ENCODE data around the gene LTBP3.

LTBP3 gene

DNA sequence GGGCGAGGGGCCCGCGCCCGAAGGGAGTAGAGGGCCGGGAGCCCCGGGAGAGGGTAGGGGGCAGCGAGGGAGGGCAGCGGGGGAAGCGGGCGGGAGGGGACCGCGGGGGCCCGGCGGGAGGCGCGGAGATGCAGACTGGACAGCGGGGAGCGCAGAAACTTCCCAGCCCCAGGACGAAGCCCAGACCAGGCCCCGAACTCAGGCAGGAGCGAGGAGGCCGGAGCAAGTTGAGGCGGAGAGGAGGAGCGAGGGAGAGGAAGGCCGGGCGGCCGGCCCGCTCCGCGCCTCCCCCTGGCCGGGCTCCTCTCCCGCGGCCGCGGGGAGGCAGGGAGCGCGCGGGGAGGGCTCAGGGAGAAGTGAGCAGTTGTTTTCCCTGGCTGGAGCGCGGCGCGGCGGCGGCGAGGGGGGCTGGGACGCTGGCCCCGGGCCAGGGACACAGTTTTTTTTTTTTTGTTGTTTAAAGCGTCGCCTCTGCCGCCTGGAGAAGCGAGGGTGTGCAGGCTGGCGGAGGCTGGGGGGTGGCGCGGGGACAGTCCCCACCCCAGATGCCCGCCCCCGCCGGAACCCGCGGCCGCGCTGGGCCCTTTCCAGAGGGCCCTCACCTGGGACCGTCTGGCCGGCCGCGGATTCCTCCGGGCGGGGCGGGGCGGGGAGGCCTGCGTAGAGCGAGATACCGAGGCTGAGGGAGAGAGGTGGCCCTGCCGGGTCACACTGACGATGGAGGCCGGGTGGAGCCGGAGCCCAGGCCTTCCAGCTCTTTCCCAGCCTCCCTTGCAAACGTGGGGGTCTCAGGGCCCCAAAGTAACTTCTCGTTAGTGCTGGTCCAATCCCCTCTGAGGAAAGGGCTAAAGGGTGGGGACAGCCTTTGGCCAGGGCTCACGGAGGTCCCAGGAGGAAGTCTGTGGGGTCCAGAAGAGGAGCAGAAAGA is at the start of gene LTBP3:
LTBP3 (minus strand) TSS at position 358 of the 928 bp plus-strand sequence. CDS start 400 bp downstream, outside the sequence.
- peak; percentile 65 for DNase-seq
- peak; percentile 30 for ATAC-seq

DNA sequence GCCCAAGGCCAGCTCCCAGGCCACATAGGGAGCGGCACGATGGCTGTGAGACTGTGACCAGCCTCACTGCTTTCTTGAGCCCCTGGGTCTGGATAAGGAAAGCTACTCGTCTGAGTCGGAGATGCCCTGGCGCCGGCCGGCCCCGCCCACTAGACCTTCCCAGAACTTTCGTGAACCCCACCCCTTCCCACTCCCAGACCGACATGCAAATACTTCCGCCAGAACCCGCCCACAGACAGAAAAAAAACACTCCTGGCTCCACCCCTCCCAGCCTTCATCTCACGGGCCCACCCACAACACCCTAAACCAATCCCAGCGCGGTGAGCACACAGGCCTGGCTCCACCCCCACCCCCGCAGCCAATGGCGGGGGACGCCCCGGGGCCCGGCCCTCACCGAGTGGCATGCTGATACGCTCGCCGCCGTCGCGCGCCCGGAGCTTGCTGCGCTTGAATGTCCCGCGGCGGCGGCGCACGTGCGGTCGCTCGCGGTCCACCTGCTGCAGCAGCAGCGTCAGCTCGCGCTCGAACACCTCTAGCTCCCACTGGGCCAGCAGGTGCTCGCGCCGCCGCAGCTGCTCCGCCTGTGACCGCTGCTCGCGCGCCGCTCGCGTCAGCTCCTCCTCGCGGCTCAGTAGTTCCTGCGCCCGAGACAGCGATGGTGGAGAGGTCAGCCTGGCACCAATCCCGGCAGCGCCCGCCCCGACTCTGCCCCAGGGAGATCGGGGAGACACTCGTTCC is 48.9 kb upstream of the LTBP3 start:
- ATAC-seq (peak; percentile 40), DNase-seq (peak; percentile 37)

- no peak for ATAC-seq
- no peak for DNase-seq
These were observed 46.1 kb upstream of the LTBP3 start for GRCh38 chr11:65604258-65604657.

- DNase-seq: no peak
- no peak for ATAC-seq
These were observed 41.7 kb upstream of the LTBP3 start for GRCh38 chr11:65599955-65600246.

- DNase-seq: no peak
- no peak for ATAC-seq
These were observed 41.2 kb upstream of the LTBP3 start for GRCh38 chr11:65599216-65599954.

- ATAC-seq (no peak), DNase-seq (no peak)
These were observed 40.1 kb upstream of the LTBP3 start for GRCh38 chr11:65598258-65598699.

- DNase-seq (no peak), ATAC-seq (no peak)
These were observed 38.4 kb upstream of the LTBP3 start for GRCh38 chr11:65596520-65596919.

- no peak for ATAC-seq
- DNase-seq: no peak
These were observed 37.6 kb upstream of the LTBP3 start, which contains the start of gene KCNK7 for GRCh38 chr11:65595543-65596281. Gene KCNK7, minus strand, starts transcription at chr11:65595800. Its CDS starts 28 bp downstream, at chr11:65595772.

DNA sequence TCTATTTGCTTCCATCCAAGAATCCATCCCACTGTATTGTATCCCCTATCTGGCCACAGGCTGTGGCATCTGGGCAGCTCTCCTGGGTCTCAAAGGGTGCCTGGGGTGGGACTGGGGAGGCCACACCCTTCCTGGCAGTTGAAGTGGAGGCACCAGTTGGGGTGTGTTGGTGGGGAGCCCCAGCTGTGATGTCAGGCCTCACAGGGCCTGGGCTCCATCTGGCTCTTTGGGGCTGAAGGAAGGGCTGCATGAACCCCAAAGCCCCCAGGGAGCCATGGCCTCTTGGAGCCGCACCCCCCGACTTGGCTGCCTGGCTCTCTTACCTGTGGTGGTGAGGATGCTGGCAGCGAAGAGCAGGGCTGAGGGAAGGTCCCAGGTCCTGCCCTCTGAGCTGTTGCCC is 37.0 kb upstream of the LTBP3 start:
- ATAC-seq: no peak

DNA sequence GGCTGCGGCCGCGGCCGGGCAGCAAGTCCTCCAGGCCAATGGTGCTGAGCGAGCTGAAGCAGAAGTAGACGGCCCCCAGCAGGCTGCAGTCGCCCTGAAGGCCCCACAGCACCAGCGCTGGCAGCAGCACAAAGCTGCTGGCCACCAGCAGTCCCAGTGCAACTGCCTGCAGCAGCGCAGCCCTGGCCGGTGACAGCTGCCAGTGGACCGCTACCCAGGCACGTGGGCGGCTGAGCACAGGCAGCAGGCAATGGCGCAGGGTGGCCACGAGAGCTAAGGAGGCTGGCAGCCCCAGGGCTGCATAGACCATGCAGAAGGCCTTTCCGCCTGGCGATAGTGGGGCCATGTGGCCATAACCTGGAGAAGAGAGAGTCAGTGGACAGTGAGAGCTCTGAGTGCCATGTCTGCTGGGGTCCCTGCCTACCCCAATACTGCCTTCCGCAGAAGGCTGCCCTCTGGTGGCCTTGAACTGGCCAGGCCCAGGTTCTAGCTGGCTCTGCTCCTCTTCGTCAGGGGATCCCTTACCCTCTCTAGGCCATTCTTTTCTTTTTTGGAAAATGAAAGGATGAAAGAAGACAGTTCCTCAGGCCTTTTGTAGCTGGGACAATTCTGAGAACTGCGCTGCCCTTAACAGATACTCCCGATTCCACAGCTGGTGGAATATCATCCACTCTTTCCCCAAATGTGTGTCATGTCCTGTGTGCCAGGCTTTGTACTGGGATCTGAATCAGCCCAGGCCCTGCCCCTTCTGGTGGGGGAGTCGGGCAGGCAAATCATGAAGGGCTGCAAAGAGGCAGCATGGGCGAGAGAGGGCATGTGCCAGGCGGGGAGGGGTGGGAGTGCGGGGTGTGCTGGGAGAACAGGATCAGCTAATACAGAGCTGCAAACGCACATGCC is 35.6 kb upstream of the LTBP3 start:
- DNase-seq: peak; percentile 70
- ATAC-seq: no peak

More for the DNA sequence above, 37.0 kb upstream of the LTBP3 start:
- DNase-seq: no peak

DNA sequence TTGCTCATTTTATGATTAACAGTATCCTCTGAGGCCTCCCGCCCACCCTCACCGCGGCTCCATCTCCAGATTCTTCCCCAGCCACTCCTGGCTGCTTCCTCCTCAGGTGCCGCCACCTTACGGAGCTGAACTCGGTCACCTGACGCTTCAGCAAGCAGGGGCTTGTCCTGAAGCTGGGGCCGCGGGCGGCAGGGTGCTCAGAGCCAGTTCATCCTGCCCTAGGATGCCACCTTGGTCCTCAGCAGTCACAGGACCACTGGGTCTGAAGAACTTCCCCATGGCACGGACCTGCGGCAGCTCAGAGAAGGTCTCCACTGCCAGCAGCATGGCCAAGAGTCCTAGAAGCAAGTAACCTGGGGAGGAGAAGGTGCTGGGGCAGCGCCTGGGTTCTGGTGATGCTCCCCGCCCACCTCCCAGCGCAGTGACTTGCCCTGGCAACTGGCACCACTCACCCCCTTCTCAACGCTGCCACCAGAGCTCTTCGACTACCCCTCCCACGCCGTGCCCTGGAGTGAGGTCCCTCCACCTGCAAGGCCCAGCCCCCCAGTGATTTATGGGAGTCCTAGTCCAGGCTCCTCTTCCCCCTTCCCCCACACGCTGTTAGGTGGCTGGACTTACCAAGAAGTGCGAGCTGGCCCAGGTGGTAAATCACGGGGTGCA is 34.8 kb upstream of the LTBP3 start:
- ATAC-seq (no peak), DNase-seq (no peak)

DNA sequence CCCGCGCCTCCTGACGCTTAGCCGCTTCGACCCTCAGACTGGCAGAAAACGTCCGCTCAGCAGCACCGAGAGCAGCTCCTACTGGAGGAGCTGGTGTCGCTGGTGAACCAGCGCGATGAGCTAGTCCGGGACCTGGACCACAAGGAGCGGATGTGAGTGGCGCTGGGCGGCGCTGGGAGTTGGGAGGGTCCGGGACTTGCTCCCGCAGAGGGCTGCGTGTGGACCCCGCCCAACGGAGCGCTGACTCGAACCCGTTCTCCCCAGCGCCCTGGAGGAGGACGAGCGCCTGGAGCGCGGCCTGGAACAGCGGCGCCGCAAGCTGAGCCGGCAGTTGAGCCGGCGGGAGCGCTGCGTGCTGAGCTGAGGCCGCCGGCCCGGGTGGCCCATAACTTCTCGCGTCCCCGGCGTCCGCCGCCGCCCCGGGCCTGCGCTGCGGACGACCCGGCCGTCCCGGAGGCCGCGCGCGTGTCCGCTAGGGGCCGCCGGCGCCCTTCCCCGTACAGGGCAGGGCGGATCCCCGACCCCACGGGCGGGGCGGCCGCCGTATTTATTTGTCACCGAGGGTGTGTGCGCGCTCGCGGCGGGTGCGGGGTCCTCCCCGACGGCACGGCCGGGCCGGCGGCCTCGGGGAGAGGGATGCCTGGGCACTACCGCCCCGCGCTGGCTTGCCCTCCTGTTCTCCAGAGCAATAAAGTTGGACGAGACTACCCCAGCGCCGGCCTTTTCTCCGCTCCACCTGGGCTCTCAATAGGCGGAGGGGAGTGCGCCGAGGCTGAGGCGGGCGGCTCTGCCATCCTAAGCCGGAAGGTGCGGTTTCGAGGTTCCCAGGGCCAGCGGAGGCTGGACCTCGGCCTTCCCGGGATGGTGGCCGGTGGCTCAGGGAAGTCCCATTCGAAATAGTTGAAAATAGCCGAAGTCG is 34.0 kb upstream of the LTBP3 start:
- DNase-seq (no peak), ATAC-seq (no peak)

GRCh38 chr11:65590240-65590738 is 32.1 kb upstream of the LTBP3 start:
- no peak for DNase-seq
- ATAC-seq: no peak

GRCh38 chr11:65589444-65590239 is 31.5 kb upstream of the LTBP3 start:
- ATAC-seq (peak; percentile 59), DNase-seq (peak; percentile 79)

- peak; percentile 85 for ATAC-seq
- DNase-seq: peak; percentile 88
These were observed 30.3 kb upstream of the LTBP3 start for GRCh38 chr11:65588199-65589054.

GRCh38 chr11:65586676-65587075 is 28.5 kb upstream of the LTBP3 start:
- ATAC-seq (no peak), DNase-seq (no peak)

GRCh38 chr11:65586247-65586630 is 28.1 kb upstream of the LTBP3 start:
- DNase-seq (no peak), ATAC-seq (no peak)

Data from stimulated activated naive CD8-positive, alpha-beta T cell treated with anti-CD3 and anti-CD28 coated beads, Interleukin-15, Interleukin-2, amounts not matched to agents 100 U/mL and 50 U/mL, for 24 hours (primary cell).